CD4-positive, alpha-beta T cell treated with Interleukin-15 for 1 hour (primary cell): ENCODE data around the gene PLS1.
"Not testable (repeated sequence)": the region's sequence is repeated elsewhere in the genome, so short reads cannot be mapped to it uniquely, and the experiment has no call there.

Experiments used
- DNase-seq: peaks from one replicate; pipeline ENCODE4 v3.0.0-alpha.2; 2020

Gene PLS1, protein sequence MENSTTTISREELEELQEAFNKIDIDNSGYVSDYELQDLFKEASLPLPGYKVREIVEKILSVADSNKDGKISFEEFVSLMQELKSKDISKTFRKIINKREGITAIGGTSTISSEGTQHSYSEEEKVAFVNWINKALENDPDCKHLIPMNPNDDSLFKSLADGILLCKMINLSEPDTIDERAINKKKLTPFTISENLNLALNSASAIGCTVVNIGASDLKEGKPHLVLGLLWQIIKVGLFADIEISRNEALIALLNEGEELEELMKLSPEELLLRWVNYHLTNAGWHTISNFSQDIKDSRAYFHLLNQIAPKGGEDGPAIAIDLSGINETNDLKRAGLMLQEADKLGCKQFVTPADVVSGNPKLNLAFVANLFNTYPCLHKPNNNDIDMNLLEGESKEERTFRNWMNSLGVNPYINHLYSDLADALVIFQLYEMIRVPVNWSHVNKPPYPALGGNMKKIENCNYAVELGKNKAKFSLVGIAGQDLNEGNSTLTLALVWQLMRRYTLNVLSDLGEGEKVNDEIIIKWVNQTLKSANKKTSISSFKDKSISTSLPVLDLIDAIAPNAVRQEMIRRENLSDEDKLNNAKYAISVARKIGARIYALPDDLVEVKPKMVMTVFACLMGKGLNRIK

DNA sequence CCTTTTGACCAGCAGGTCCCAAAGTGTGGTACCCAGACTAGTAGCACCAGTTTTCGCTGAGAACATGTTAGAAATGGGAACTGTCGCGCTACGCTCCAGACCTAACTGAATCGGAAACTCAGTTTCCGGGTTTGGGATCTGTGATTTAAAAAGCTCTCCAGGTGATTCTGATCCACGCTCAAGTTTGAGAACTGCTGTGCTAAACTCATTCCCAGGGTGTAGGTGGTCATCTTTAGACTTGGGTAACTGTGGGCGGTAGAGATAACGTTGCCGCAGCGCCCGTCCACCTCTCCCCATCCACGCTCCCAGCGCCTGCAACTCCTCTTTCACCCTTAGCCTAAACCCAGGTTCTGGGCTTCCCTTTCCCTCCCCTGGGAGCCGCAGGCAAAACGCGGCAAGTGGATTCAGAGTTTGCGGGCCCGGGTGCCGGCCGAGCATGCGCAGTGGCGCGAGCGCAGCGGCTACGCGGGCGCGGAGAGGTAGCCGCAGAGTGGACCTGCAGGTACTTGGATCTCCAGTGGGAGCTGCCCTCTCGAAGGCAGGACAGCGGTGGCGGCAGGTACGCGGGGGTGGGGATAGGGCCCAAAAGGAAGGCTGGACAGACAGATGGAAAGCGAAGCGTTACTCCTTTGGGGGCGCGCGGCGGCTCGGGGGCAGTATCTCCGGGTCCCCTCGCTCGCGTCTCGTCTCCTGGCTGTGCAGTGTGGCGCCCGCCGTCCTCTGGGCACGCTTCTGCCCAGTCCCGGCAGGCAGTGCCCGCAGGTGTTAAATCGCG, at the start of gene PLS1:
Gene PLS1 (plus strand): TSS at position 443 of the 775 bp plus-strand sequence. CDS start 67,845 bp downstream, outside the sequence.
- peak; percentile 85 for DNase-seq

DNA sequence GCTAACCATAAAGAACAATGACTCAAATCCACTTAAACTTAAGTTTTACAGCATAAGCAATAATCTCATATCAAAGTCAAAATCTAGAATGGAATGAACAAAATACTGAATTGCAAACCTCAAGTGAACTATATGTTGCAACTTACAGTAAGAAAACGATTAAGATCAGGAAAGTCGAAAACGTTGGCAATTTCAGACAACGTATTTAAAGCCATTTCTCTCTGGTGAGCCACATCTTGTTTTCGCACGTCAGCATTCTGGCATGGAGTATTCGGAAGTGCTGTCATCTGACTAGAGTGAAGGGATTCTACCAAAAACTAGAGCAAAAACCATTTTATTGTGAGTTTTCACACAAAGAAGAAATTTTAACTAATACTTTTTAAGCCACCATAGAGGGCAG, 46.2 kb upstream of the PLS1 start:
- DNase-seq = no peak

DNA sequence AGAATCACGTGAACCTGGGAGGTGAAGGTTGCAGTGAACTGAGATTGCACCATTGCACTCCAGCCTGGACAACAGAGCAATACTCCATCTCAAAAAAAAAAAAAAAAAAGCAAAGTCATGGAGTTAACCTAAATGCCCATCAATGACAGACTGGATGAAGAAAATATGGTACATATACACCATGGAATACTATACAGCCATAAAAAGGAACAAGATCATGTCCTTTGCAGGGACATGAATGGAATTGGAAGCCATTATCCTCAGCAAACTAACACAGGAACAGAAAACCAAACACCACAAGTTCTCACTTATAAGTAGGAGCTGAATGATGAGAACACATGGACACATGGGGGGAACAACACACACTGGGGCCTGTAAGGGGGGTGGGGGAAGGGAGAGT, 43.6 kb upstream of the PLS1 start:
- DNase-seq = not testable (repeated sequence)

DNA sequence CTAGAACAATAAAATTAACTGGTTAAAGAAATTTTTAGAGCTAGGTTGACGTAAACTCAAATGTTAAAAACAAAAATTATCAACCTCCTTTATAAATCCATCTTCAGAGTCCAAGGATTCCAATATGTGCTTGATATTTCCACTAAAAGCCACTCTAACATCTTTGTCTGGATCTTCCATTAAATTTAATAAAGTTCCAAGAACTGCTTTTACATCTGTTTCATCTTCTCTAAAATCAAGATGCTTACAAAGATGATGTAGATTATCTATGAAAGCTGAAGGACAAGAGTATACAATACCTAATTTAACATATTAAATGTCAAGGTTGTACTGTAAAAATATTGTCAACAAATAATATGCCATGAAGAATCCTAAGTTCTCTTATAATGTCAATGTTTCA, 42.5 kb upstream of the PLS1 start:
- no peak for DNase-seq

DNA sequence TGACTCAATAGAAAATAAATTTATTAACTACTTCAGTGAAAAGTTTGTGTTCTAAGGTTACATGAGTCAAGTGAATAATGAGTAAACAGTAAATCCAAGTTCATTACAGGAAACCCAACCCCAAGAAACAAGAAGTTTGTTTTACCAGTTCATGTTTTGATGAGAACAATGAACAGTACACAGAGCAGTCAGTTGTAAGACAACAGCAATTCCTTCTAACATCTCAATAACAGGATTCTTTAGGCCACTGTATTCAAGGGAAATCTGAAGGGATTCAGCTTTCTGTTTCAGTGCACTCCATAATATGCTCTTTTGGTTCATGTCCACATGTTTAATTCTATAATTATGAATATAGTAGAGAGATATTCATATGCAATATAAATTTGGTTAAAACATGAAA, 36.1 kb upstream of the PLS1 start:
- DNase-seq = no peak

DNA sequence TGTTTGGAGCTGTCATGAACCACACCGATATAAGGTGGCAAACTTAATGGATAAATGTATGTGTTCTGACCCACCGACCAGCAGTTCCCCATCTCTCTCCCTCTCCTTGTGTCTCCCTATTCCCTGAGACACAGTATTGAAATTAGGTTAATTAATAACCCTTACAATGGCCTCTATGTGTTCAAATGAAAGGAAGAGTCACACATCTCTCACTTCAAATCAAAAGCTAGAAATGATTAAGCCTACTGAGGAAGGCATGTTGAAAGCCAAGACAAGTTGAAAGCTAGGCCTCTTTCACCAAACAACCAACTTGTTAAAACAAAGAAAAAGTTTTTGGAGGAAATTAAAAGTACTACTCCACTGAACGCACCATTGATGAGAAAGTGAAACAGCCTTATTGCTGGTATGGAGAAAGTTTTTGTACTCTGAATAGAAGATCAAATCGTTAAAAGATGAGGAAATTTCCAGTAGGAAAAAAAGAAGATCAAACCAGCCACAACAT, 32.6 kb upstream of the PLS1 start:
- no peak for DNase-seq

DNA sequence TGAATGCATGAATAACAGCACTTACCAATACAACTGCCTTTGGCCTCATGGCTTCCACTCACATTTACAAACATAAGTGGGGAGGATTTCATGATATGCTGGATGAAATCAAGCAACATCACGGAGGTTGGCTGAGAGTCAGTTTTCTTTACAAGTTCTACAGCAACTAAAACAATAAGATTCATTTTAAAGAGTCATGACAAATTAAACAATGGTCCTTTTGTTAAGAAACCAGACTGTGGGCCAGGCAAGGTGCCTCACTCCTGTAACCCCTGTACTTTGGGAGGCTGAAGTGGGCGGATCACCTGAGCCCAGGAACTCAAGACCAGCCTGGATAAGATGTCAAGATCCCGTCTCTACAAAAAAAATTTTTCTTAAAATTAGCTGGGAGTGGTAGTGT, 30.1 kb upstream of the PLS1 start:
- no peak for DNase-seq

DNA sequence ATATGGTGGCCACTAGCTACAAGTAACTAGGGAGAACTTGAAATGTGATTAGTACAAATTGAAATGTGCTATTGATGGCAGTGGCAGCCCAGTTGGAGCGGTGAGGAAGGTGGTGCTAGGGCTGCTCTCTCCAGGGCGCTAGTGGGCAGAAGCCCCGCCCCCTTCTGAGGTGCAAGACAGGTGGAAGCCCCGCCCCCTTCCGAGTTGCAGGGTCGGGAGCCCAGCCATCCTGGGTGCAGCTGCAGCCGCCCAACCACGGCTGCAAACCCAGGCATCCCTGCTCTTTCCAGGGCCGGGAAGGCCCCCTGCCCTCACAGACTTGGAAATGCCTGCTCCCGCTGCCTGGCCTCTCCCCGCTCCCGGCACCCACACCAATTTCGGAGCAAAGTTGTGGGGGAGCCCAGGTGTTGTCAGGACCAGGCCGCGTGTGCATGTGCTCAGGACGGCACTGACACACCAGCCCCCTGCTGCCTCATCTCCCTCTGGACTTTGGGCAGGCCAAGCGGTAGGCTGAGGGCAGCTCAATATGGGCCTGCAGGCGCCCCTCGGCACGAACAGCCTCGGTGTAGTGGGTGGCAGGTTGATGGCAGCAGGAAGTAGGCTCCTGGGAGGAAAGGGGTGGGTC, 27.7 kb upstream of the PLS1 start:
- DNase-seq = no peak

DNA sequence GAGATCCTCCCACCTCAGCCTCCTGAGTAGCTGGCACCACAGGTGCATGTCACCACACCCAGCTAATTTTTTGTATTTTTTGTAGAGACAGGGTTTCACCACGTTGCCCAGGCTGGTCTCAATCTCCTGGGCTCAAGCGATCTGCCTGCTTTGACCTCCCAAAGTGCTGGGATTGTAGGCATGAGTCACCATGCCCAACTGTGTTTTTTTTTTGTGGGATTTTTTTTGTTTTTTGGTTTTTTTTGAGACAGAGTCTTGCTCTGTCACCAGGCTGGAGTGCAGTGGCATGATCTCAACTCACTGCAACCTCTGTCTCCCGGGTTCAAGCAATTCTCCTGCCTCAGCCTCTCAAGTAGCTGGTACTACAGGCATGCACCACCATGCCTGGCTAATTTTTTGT, 26.8 kb upstream of the PLS1 start:
- DNase-seq = not testable (repeated sequence)

DNA sequence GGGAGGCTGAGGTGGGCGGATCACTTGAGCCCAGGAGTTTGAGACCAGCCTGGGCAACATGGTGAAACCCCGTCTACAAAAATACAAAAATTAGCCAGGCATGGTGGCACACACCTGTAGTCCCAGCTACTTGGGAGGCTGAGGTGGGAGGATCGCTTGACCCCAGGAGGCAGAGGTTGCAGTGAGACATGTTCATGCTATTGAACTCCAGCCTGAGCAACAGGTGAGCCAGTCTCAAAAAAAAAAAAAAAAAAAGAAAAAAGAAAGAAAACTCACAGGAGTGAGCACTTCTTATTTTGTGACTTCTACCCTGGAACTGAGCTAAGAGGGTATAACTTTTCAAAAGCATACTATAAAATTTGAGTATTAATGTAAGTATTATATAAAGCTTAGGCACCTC, 22.0 kb upstream of the PLS1 start:
- DNase-seq = not testable (repeated sequence)

DNA sequence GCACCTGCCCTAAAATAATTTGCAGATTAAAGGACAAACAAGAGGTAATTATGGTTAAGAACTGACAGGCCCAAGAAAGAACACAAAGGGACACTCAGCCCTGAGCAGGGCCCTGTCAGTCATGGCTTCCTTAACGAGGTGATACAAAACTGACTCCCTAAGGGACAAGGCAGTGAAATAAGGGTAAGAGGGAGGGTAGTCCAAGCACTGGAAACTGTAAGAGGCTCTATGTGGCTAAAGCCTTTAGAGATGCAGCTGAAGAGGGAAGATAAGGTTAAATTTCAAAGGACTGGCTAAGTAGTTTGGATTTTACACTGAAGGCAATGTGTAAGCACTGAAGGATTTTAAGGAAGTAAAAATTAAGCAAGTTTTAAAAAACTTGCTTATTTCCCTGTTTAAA, 21.5 kb upstream of the PLS1 start:
- no peak for DNase-seq

DNA sequence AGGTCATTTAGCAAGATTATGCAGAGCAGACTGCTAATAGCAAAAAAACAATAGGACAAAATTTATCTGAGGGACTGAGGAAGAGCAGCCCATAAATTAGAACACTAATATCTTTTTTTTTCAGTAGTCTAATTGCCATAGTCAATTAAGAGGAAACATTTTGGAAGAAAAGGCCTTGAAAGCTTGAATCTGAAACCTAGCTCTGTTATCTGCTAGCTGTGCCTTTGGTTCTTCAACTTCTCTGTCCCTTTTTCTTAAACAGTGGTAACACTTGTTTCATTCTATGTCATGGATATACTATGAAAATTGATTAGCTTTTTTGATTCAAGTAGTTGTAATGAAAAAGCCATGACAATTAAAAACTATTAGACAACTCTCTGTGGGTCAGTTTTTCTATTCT, 19.4 kb upstream of the PLS1 start:
- DNase-seq = no peak

DNA sequence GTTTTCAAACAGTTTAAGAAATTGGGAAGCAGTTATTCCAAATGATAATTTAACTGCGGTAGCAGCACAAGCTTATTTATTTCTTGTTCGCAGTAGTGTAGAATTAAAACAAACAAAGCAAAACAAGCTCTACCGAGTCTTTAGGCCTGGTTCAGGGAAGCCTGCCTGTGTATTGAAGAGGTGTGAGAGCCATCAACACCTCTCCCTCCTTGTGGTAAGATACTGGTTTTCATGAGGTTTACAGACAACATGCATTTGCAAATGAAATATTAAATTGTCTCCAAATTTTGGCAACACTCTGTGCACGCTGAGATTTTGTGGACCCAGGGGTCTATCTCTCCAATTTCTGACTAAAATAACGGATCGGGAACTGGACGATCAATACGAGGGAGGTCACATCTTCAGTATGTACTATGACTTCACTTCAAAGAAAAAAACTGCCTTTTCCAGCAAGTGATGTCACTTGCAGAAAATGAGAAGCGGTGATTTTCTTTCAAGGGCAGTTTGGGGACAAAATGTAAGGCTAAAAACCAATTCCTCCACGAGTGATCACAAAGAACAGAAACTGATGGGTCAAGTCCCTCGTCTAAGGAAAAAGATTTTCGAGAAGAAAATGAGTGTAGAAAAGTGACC, 18.4 kb upstream of the PLS1 start:
- DNase-seq = no peak

DNA sequence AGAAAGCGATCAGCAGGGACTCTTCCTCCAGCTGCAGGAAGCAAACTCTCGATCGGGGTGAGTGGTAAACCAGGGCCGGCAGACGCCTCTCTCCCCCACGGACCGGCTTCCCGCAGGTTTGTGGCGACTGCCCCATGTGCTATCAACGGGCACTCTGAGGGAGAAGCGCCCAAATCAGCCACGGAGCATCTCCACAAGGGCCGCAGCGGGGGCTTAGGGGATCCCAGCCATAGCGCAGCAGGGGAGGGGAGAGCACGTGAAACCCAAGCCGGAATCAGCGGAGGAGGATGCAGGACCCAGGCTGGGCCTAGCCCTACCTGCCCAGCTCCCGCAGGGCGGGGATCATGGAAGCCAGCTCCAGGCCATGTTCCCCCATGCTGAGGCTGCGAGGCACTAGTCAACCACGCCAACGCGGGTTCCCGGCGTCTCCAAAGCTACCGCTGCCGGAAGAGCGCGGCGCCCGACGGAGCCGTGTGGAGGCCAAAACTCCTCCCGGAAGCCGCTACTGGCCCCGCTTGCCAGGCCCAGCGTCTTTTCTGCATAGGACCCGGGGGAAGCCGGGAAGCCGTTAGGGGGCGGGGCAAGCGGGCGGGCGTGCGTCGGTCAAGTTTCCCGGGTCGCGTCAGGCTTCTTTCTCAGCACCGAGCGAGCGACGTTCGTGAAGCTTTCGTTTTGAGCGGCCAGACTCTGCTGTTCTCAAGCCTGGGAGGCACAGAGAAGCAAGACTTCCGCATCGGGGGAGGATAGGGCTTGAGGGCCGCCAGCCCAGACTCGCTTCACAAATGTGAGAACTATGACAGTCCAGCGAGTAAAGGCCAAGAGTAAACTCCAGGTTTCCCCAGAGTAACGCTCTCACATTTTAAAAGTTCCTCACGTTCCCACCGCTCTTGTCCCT, 17.6 kb upstream of the PLS1 start, which contains the start of gene ATR:
Gene ATR (minus strand): TSS at position 405 of the 895 bp plus-strand sequence. CDS start 29 bp downstream, at position 376.
- DNase-seq = peak; percentile 95

DNA sequence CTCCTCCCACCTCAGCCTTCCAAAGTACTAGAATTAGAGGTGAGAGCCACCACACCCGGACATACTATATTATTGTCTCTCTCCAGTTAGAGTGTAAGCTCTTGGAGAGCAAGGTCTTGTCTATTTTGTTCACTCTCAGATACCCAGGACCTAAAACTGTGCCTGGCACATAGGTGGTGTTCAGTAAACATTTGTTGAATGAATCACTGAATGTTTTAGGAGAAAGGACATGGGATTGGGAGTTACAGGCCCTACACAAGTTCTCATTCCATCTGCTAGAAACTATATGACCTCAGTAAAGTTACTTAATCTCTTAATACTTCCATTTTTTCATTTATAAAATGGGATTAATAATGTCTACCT, 16.2 kb upstream of the PLS1 start:
- DNase-seq = no peak

DNA sequence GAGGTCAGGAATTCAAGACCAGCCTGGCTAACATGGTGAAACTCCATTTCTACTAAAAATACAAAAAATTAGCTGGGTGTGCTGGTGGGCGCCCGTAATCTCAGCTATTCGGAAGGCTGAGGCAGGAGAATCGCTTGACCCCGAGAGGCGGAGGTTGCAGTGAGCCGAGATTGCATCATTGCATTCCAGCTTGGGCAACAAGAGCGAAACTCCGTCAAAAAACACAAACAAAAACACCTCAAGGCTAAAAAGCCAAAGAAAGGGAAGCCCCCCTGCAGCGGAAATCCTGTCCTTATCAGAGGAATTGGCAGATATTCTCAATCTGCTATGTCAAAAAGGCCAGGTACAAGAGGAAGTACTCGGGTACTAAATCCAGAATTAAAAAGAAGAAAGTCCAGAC, 15.1 kb upstream of the PLS1 start:
- DNase-seq = not testable (repeated sequence)

DNA sequence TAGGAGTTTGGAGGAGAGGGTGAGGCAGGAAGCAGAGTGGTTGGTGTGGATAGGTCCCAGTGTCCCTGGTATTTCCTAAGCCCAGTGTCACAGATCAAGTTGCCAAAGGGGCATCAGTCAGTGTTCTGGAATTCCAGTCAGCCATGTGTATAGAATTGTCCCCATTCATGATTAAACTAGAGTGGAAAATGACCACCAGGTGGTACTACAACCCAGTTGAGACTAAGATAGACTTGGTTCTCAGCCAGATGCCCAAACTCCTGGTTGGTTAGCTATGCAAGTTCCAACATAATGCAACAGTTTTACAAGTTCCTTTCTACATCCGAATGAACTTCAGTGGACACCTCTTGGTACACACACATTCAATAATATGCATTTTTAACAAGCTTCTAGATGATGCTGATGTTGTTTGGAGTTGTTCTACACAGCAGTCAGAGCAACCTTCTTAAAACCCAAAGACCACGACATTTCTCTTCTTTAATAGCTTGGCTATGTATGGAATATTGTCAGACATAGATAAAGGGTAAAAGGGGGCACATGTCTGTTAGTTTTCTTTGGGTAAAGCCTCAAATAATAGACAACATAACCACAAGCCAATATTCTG, 9.3 kb upstream of the PLS1 start:
- DNase-seq = no peak

DNA sequence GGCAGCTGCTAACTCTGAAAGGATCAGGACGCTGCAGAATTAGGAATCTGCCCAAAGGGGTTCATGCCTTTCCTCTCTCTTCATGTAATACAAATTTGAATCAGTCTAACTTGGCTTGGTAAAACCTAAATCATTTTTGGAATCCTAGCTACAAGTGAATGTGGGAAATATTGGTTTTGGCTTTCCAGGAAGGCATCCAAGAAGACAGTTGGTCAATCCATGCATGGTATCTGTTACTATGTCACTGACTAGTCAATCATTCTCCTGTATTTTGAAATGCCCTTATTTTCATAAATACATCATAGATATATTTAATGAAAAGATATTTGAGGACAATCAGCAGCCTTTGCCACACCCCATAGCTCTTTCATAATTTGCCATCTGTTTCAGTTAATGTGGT, 7.5 kb upstream of the PLS1 start:
- DNase-seq = no peak

DNA sequence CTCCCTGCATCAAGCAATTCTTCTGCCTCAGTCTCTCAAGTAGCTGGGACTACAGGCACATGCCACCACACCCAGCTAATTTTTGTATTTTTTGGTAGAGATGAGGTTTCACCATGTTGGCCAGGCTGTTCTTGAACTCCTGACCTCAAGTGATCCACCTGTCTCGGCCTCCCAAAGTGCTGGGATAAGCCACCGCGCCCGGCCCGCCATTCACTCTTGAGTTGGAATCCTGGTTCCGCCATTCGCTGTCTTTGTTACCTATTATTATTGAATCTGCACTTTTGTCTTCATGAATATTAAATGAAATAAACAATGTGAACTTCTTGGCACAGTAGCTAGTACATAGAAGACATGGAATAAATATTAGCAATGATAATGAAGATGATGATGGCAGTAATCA, 3.9 kb upstream of the PLS1 start:
- not testable (repeated sequence) for DNase-seq

DNA sequence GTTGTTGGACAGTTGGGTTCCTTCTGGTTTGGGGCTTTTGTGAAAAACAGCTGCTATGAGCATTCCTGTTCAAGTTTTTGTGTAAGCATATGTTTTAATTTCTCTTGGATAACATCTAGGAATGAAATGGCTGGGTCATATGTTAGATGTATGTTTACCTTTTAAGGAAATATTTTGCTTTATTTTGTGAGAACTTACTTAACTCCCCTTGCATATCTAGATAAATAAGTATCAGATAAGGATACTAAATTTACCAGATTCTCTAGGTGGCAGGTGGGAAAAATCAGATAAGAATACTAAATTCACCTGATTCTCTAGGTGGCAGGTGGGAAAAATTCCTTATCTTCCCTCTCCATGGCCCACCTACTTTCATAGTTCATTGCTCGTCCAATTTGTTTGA, 1.1 kb upstream of the PLS1 start:
- DNase-seq = no peak

DNA sequence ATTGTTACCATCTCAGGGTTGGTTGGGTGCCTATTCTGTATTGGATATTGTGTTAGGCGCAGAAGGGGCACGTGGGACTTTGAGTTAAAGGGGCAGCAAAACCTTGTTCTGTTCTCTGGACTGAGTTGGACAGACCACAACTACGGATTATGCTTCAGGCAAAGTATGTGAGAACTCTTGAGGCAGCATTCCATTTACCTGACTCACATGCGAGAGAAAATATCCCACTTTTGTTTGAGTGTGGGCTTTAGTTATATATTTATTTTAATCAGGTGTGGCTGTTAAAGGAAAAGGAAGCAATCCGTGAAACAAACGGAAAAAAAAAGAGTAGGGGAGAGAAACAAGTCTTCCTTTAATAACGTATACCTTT, 627 bp upstream of the PLS1 start:
- DNase-seq = no peak
